Mesenchymal stem cell (in vitro differentiated cells and primary cell): ENCODE results near the gene SEPTIN10.

ENCODE experiments used
- DNase-seq: peaks from one replicate; pipeline ENCODE4 v3.0.0-alpha.2; 2013
- H2AFZ ChIP-seq: one replicate; pipeline ENCODE4 v1.6.1; 2013; ENCODE audit warnings: low read depth, mild to moderate bottlenecking, control low read depth, inconsistent platforms, low read length, moderate library complexity
- H2AK5ac ChIP-seq: 2 replicates; pipeline ENCODE4 v1.6.1; 2013; ENCODE audit warnings: low read length, moderate library complexity, mild to moderate bottlenecking, inconsistent platforms; ENCODE audit not compliant: severe bottlenecking
- H2BK120ac ChIP-seq: one replicate; pipeline ENCODE4 v1.6.1; 2013; ENCODE audit warnings: low read depth, mild to moderate bottlenecking, inconsistent platforms, low read length, moderate library complexity
- H2BK12ac ChIP-seq, 2 experiments: one replicate each; pipeline ENCODE4 v1.6.1; 2013; ENCODE audit warnings: inconsistent platforms in 2 of 2, low read length in 2 of 2, mild to moderate bottlenecking in 2 of 2, moderate library complexity in 2 of 2, control low read depth in 1 of 2
- H2BK15ac ChIP-seq: one replicate; pipeline ENCODE4 v1.6.1; 2013; ENCODE audit warnings: mild to moderate bottlenecking, low read depth, inconsistent platforms; ENCODE audit not compliant: poor library complexity, severe bottlenecking
- H2BK5ac ChIP-seq: 2 replicates; pipeline ENCODE4 v1.6.1; 2013; ENCODE audit warnings: low read depth, mild to moderate bottlenecking, low read length, control low read depth, inconsistent platforms; ENCODE audit not compliant: poor library complexity, severe bottlenecking
- H3K14ac ChIP-seq, 2 experiments: one replicate each; pipeline ENCODE4 v1.6.1; 2013; ENCODE audit warnings: inconsistent platforms in 2 of 2, low read length in 2 of 2, control low read depth in 1 of 2, mild to moderate bottlenecking in 1 of 2, moderate library complexity in 1 of 2
- H3K18ac ChIP-seq, 2 experiments: one replicate each; pipeline ENCODE4 v1.6.1; 2013; ENCODE audit warnings: inconsistent platforms in 2 of 2, low read length in 2 of 2, control low read depth in 1 of 2, low read depth in 1 of 2, mild to moderate bottlenecking in 1 of 2
- H3K23ac ChIP-seq, 2 experiments: one replicate each; pipeline ENCODE4 v1.6.1; 2013; ENCODE audit warnings: inconsistent platforms in 2 of 2, low read length in 2 of 2, mild to moderate bottlenecking in 2 of 2, moderate library complexity in 2 of 2, control low read depth in 1 of 2
- H3K27ac ChIP-seq: 2 replicates; pipeline ENCODE4 v1.5.1; 2013; ENCODE audit warnings: mild to moderate bottlenecking, moderate library complexity, low read length, control low read depth, inconsistent platforms; ENCODE audit not compliant: poor library complexity, severe bottlenecking
- H3K27me3 ChIP-seq, 2 experiments: 2 replicates each; pipeline versions ENCODE4 v1.6.1 to v1.7.0; 2013; ENCODE audit warnings: low read length in 2 of 2, mild to moderate bottlenecking in 2 of 2, moderate library complexity in 2 of 2, control low read depth in 1 of 2, inconsistent platforms in 1 of 2; ENCODE audit not compliant: control insufficient read depth in 1 of 2, insufficient read depth in 1 of 2
- H3K36me3 ChIP-seq, 2 experiments: 2 replicates each; pipeline versions ENCODE4 v1.6.1 to v1.7.0; 2013; ENCODE audit warnings: low read length in 2 of 2, control low read depth in 1 of 2, inconsistent platforms in 1 of 2, low read depth in 1 of 2, mild to moderate bottlenecking in 1 of 2; ENCODE audit not compliant: insufficient read depth in 2 of 2, control insufficient read depth in 1 of 2
- H3K4ac ChIP-seq, 2 experiments: one replicate each; pipeline ENCODE4 v1.6.1; 2013; ENCODE audit warnings: inconsistent platforms in 2 of 2, low read length in 2 of 2, mild to moderate bottlenecking in 2 of 2, moderate library complexity in 2 of 2, control low read depth in 1 of 2, low read depth in 1 of 2
- H3K4me1 ChIP-seq: 2 replicates; pipeline ENCODE4 v1.6.1; 2013; ENCODE audit warnings: low read depth, low read length, control low read depth; ENCODE audit not compliant: control insufficient read depth, insufficient read depth
- H3K4me2 ChIP-seq: 2 replicates; pipeline ENCODE4 v1.6.1; 2013; ENCODE audit warnings: low read length, mild to moderate bottlenecking, inconsistent platforms; ENCODE audit not compliant: poor library complexity, severe bottlenecking
- H3K4me3 ChIP-seq, 2 experiments: 2 replicates each; pipeline versions ENCODE4 v1.5.1 to v1.7.0; 2013; ENCODE audit warnings: low read length in 2 of 2, mild to moderate bottlenecking in 2 of 2, control low read depth in 1 of 2, low read depth in 1 of 2; ENCODE audit not compliant: insufficient read depth in 1 of 2
- H3K79me1 ChIP-seq: replicated peaks from 2 replicates; pipeline ENCODE4 v1.6.1; 2013; ENCODE audit warnings: mild to moderate bottlenecking, control low read depth, low read length, inconsistent platforms; ENCODE audit not compliant: poor library complexity, severe bottlenecking
- H3K9ac ChIP-seq: 2 replicates; pipeline ENCODE4 v1.7.0; 2013; ENCODE audit warnings: mild to moderate bottlenecking, low read length, moderate library complexity
- H3K9me3 ChIP-seq: 2 replicates; pipeline ENCODE4 v1.7.0; 2013; ENCODE audit warnings: mild to moderate bottlenecking, low read length; ENCODE audit not compliant: control insufficient read depth
- H4K8ac ChIP-seq: one replicate; pipeline ENCODE4 v1.6.1; 2013; ENCODE audit warnings: inconsistent platforms, mild to moderate bottlenecking, low read length, moderate library complexity
- H4K91ac ChIP-seq: one replicate; pipeline ENCODE4 v1.6.1; 2013; ENCODE audit warnings: mild to moderate bottlenecking, low read length, inconsistent platforms
- WGBS: methylation state at CpG from one replicate; pipeline ENCODE4 v1.1.7; 2013; ENCODE audit warnings: mixed read lengths; 5-methylcytosine and 5-hydroxymethylcytosine counted together

SEPTIN10 gene

DNA sequence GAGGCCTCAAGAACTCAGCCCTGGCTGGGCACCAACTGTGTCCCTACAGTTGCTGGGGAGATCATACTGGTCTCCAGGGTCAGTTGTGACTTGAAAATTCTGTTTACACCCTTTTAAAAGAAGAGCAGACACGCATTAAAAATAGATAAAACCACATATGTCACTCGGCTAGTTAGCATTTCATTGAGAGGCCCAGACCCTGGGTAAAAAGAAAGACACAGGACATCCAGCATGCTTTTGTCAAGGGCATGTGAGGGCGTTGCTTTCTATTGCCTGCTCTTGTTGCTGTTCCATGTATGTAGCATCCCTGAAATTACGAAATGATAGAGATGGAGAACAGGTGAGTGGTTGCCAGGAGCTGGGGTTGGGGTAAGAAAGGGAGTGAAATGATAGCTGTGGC is 94.3 kb downstream of the SEPTIN10 start:
- no peaks in the 10 kb centered on the region for H3K9me3 ChIP-seq
- no peak for DNase-seq
- H3K27me3 ChIP-seq = peaks cover 0 to 42% of the 10 kb centered on the region in 2 experiments
- H2BK12ac ChIP-seq = no peak overlapping the region
- H3K23ac ChIP-seq = no peak overlapping the region
- H3K27ac ChIP-seq = no peak overlapping the region
- H3K4me3 ChIP-seq = no peak overlapping the region
- no peak overlapping the region for H3K9ac ChIP-seq
- no peaks in the 10 kb centered on the region for H3K79me1 ChIP-seq
- WGBS = 89% methylated on average over 4 of the region's 4 CpGs
- no peaks in the 10 kb centered on the region for H3K4me1 ChIP-seq
- no peak overlapping the region for H3K4me2 ChIP-seq
- no peak overlapping the region for H4K8ac ChIP-seq
- H2BK120ac ChIP-seq = peak overlapping the region; percentile 15
- H4K91ac ChIP-seq = no peak overlapping the region
- no peak overlapping the region for H3K4ac ChIP-seq
- H2BK5ac ChIP-seq = no peak overlapping the region
- no peak overlapping the region for H3K18ac ChIP-seq
- H2AK5ac ChIP-seq = no peak overlapping the region
- H3K36me3 ChIP-seq = no peaks in the 10 kb centered on the region
- no peak overlapping the region for H2BK15ac ChIP-seq
- H3K14ac ChIP-seq = no peak overlapping the region
- H2AFZ ChIP-seq = no peak overlapping the region

DNA sequence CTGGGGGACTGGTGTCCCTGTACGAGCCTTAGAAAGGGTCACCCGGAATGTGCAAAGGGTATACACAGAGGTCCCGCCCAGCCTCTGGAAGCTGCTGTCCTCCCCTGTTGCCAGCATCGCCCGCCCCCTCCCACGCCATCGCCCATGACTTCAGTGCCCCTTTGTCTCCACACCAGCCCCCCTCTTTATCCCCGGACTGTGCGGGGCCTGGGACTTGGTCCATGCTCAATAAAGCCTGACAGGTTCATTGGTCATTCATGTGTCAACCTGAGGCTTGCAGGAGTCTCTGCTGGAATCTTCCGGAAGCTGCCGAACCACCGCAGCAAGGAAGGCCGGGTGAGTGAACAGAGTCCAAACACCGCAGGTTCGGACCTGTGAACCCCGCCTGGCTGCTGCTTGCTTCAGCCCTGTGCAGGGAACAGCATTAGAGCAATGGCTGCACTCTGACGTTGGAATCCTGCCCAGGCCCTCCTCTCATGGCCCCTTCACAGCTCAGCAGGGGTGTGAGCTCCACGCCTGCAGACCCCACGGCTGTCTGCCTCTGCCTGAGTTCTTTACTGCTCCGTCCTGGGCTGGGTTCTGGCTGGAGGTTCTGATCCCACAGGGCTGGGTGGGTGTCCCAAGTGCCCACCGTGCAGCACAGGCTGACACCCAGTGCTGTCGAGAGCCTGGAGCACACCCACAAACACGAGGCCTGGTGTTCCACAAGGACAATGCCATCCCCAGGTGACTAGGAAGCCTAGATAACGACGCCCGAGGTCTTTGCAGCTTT is 96.5 kb downstream of the SEPTIN10 start:
- peaks cover 11% of the 10 kb centered on the region for H3K4me1 ChIP-seq
- no peak overlapping the region for H3K4ac ChIP-seq
- no peaks in the 10 kb centered on the region for H3K79me1 ChIP-seq
- WGBS = 83% methylated on average over 26 of the region's 26 CpGs
- DNase-seq = no peak
- H2AK5ac ChIP-seq = no peak overlapping the region
- H3K27ac ChIP-seq = no peak overlapping the region
- no peak overlapping the region for H3K4me3 ChIP-seq
- H3K23ac ChIP-seq = no peak overlapping the region
- no peak overlapping the region for H2BK120ac ChIP-seq
- no peak overlapping the region for H2BK12ac ChIP-seq
- H3K9me3 ChIP-seq = no peaks in the 10 kb centered on the region
- no peak overlapping the region for H2BK5ac ChIP-seq
- H2AFZ ChIP-seq = no peak overlapping the region
- H3K4me2 ChIP-seq = no peak overlapping the region
- no peak overlapping the region for H4K8ac ChIP-seq
- peaks cover 0 to 27% of the 10 kb centered on the region in 2 experiments for H3K27me3 ChIP-seq
- peak overlapping the region; percentile 11 for H4K91ac ChIP-seq
- H3K14ac ChIP-seq = no peak overlapping the region
- no peak overlapping the region for H2BK15ac ChIP-seq
- H3K9ac ChIP-seq = no peak overlapping the region
- H3K18ac ChIP-seq = no peak overlapping the region
- H3K36me3 ChIP-seq = no peaks in the 10 kb centered on the region

DNA sequence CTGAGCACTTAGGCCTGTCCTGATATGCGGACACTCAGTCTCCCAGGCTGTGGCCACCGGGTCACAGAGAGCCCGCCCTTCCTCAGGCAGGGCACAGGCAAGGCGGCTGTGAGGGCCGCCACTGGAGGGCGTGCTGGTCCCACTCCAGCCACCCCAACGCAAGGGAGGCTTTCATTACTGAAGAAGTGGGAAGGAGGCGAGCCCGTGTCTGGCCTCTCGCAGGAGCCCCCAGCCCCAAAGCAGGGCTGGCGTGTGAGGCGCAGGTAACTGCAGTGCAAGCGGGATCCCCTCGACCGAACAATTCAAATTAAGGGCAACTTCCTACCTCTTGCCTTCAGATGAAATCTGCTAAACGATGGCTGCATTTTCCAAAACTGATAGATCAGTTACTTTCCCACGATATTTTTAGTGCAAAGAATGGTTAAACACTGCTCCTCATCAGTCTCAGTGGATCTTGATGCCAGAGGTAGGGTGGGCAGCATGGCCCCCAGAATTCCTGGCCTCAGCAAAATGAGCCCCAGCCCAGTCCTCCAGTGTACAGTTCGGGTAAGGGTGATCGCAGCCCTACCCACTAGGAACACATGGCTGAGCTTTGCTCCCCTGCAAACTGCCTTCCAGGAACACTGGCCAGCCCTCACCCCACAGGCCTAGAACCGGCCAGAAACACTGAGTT is 97.2 kb downstream of the SEPTIN10 start:
- Histone ChIP-seq H3K18ac (no peak overlapping the region), H3K27me3 (peaks cover 0 to 28% of the 10 kb centered on the region in 2 experiments), H3K4me1 (peaks cover 11% of the 10 kb centered on the region), H2AFZ (peak overlapping the region; percentile 6), H3K4me2 (peak overlapping the region; percentile 26), H3K14ac (no peak overlapping the region), H3K27ac (no peak overlapping the region), H3K23ac (no peak overlapping the region), H2BK5ac (no peak overlapping the region), H3K9me3 (no peaks in the 10 kb centered on the region), H3K79me1 (no peaks in the 10 kb centered on the region), H3K36me3 (no peaks in the 10 kb centered on the region), H2BK12ac (no peak overlapping the region), H3K4me3 (no peak overlapping the region), H3K9ac (no peak overlapping the region), H2BK15ac (no peak overlapping the region), H3K4ac (no peak overlapping the region), H4K8ac (peak overlapping the region; percentile 31), H4K91ac (no peak overlapping the region), H2BK120ac (no peak overlapping the region), H2AK5ac (no peak overlapping the region)
- 24% methylated on average over 20 of the region's 20 CpGs for WGBS
- DNase-seq = peak; percentile 68

DNA sequence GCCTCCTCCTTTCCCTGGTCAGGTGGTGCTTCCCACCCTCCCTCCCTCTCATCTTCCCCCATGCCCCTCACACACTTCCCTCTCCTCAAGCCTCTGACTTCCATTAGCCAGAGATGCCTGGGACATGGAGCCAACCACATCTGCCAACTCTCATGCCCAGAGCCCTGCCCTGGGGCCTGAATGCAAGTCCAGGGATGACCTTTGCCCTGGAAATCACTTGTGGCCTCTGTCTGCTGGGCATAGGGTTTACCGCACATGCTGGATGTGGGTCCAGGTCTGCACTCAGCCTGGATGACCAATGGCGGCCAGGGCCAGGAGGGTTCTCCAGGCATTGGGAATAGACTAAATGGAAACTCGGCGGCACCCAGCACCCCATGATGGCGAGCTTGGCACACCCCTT is 98.9 kb downstream of the SEPTIN10 start:
- Histone ChIP-seq H4K8ac (no peak overlapping the region), H3K9me3 (no peaks in the 10 kb centered on the region), H4K91ac (no peak overlapping the region), H3K14ac (no peak overlapping the region), H3K4ac (no peak overlapping the region), H2AFZ (no peak overlapping the region), H3K4me1 (peaks cover 13% of the 10 kb centered on the region), H3K4me2 (no peak overlapping the region), H2BK12ac (no peak overlapping the region), H2AK5ac (no peak overlapping the region), H3K36me3 (no peaks in the 10 kb centered on the region), H3K27ac (no peak overlapping the region), H2BK120ac (no peak overlapping the region), H3K27me3 (peaks cover 0 to 30% of the 10 kb centered on the region in 2 experiments), H2BK5ac (no peak overlapping the region), H3K9ac (peak overlapping the region; percentile 92), H3K79me1 (no peaks in the 10 kb centered on the region), H3K23ac (no peak overlapping the region), H2BK15ac (no peak overlapping the region), H3K18ac (no peak overlapping the region), H3K4me3 (no peak overlapping the region)
- no peak for DNase-seq
- WGBS = 99% methylated on average over 5 of the region's 5 CpGs
